ENCODE results near the gene PLXNB3.

PLXNB3 gene

GRCh38 chrX:153763989-153764755 lies at the start of gene PLXNB3:
TSS of gene PLXNB3 (plus strand) at chrX:153764249. CDS start at chrX:153765536, 1,287 bp downstream.
- peak; percentile 84 for TF ChIP-seq CTCF (conservative IDR thresholded peaks at IDR 0.05; ENCODE audit: low read depth, low read length)
- no peaks in the 10 kb centered on the region for H3K36me3 ChIP-seq (ENCODE audit: insufficient read depth)
- no peaks in the 10 kb centered on the region for H3K4me1 ChIP-seq (ENCODE audit: low read depth, poor library complexity, severe bottlenecking)
- peak within 1 kb of the TSS; percentile 30; the same call in 1 of the 2 replicates for H2AFZ ChIP-seq (ENCODE audit: low read depth)
- no peak within 1 kb of the TSS; the same call in 1 of the 2 replicates for H3K4me2 ChIP-seq
- H3K79me2 ChIP-seq (ENCODE audit: insufficient read depth, low read depth), result no peaks in the 10 kb centered on the region
- no peak within 1 kb of the TSS for H3K4me3 ChIP-seq (IDR thresholded peaks at IDR 0.05; ENCODE audit: insufficient read depth, low read depth, low read length)
- no peaks in the 10 kb centered on the region for H3K27me3 ChIP-seq (ENCODE audit: insufficient read depth, low read depth)
- no peaks in the 10 kb centered on the region for H4K20me1 ChIP-seq (ENCODE audit: insufficient read depth)
- no peak within 1 kb of the TSS for H3K27ac ChIP-seq
- no peak within 1 kb of the TSS for H3K9ac ChIP-seq

GRCh38 chrX:153714256-153714655 lies 49.8 kb upstream of the PLXNB3 start:
- TF ChIP-seq CTCF (conservative IDR thresholded peaks at IDR 0.05; ENCODE audit: low read depth, low read length), result no peak
- no peak overlapping the region for H3K4me3 ChIP-seq (IDR thresholded peaks at IDR 0.05; ENCODE audit: insufficient read depth, low read depth, low read length)
- H3K79me2 ChIP-seq (ENCODE audit: insufficient read depth, low read depth), result no peaks in the 10 kb centered on the region
- no peak overlapping the region for H3K27ac ChIP-seq
- H3K36me3 ChIP-seq (ENCODE audit: insufficient read depth), result no peaks in the 10 kb centered on the region
- H4K20me1 ChIP-seq (ENCODE audit: insufficient read depth), result no peaks in the 10 kb centered on the region
- no peak overlapping the region for H2AFZ ChIP-seq (ENCODE audit: low read depth)
- H3K27me3 ChIP-seq (ENCODE audit: insufficient read depth, low read depth), result no peaks in the 10 kb centered on the region
- H3K9ac ChIP-seq, result no peak overlapping the region
- no peak overlapping the region for H3K4me2 ChIP-seq
- no peaks in the 10 kb centered on the region for H3K4me1 ChIP-seq (ENCODE audit: low read depth, poor library complexity, severe bottlenecking)

GRCh38 chrX:153717445-153717844 lies 46.6 kb upstream of the PLXNB3 start:
- Histone ChIP-seq H3K9ac (no peak overlapping the region), H3K27me3 (ENCODE audit: insufficient read depth, low read depth) (no peaks in the 10 kb centered on the region), H3K4me3 (IDR thresholded peaks at IDR 0.05; ENCODE audit: insufficient read depth, low read depth, low read length) (no peak overlapping the region), H4K20me1 (ENCODE audit: insufficient read depth) (no peaks in the 10 kb centered on the region), H3K79me2 (ENCODE audit: insufficient read depth, low read depth) (peaks cover 8% of the 10 kb centered on the region), H3K36me3 (ENCODE audit: insufficient read depth) (no peaks in the 10 kb centered on the region), H3K27ac (no peak overlapping the region), H3K4me1 (ENCODE audit: low read depth, poor library complexity, severe bottlenecking) (peaks cover 6% of the 10 kb centered on the region), H2AFZ (ENCODE audit: low read depth) (no peak overlapping the region), H3K4me2 (no peak overlapping the region)
- TF ChIP-seq CTCF (conservative IDR thresholded peaks at IDR 0.05; ENCODE audit: low read depth, low read length), result no peak

- Histone ChIP-seq H2AFZ (ENCODE audit: low read depth) (no peak overlapping the region), H3K27ac (no peak overlapping the region), H3K4me3 (IDR thresholded peaks at IDR 0.05; ENCODE audit: insufficient read depth, low read depth, low read length) (no peak overlapping the region), H3K79me2 (ENCODE audit: insufficient read depth, low read depth) (peaks cover 19% of the 10 kb centered on the region), H3K36me3 (ENCODE audit: insufficient read depth) (no peaks in the 10 kb centered on the region), H3K4me2 (no peak overlapping the region), H4K20me1 (ENCODE audit: insufficient read depth) (no peaks in the 10 kb centered on the region), H3K4me1 (ENCODE audit: low read depth, poor library complexity, severe bottlenecking) (peaks cover 9% of the 10 kb centered on the region), H3K9ac (no peak overlapping the region), H3K27me3 (ENCODE audit: insufficient read depth, low read depth) (no peaks in the 10 kb centered on the region)
- TF ChIP-seq CTCF (conservative IDR thresholded peaks at IDR 0.05; ENCODE audit: low read depth, low read length), result no peak
Observed at GRCh38 chrX:153719238-153719637, 44.8 kb upstream of the PLXNB3 start.
